Spleen (tissue), 11 donors: ENCODE measurements around the gene RTF1. TPM values are rescaled to one million over a fixed set of nuclear protein-coding genes. Genes with fewer than 3 reads are reported as not detected.

ENCODE experiments used
- DNase-seq: peaks from one replicate; pipeline ENCODE4 v3.0.0-alpha.2; 2020
- H3K27ac ChIP-seq, 8 donors: fragments of 200-600 bp; sonication (generic) in 7 of 8; 1 replicate in 4 of 8; 2 replicates in 4 of 8; pipeline versions ENCODE4 v1.5.0 to v1.8.0; 2016 to 2021; ENCODE audit warnings: inconsistent platforms in 4 of 8, mild to moderate bottlenecking in 4 of 8, moderate library complexity in 1 of 8
- H3K27me3 ChIP-seq, 7 donors: fragments of 200-600 bp; sonication (generic) in 6 of 7; replicated peaks in 1 of 7; 1 replicate in 4 of 7; 2 replicates in 3 of 7; pipeline versions ENCODE4 v1.5.0 to v1.8.0; 2016 to 2021; ENCODE audit warnings: inconsistent platforms in 3 of 7, mild to moderate bottlenecking in 1 of 7
- H3K36me3 ChIP-seq, 6 donors: fragments of 200-600 bp; sonication (generic) in 5 of 6; 1 replicate in 4 of 6; 2 replicates in 2 of 6; pipeline versions ENCODE4 v1.5.0 to v1.8.0; 2016 to 2021; ENCODE audit warnings: inconsistent platforms in 2 of 6
- H3K4me1 ChIP-seq, 6 donors: fragments of 200-600 bp; sonication (generic) in 5 of 6; 1 replicate in 3 of 6; 2 replicates in 3 of 6; pipeline versions ENCODE4 v1.5.0 to v1.8.0; 2016 to 2021; ENCODE audit warnings: inconsistent platforms in 3 of 6
- H3K4me3 ChIP-seq, 8 donors: fragments of 200-600 bp; sonication (generic) in 7 of 8; 1 replicate in 4 of 8; 2 replicates in 4 of 8; pipeline versions ENCODE4 v1.5.0 to v1.8.0; 2016 to 2021; ENCODE audit warnings: inconsistent platforms in 4 of 8, mild to moderate bottlenecking in 4 of 8, moderate library complexity in 2 of 8
- H3K9me3 ChIP-seq, 8 donors: fragments of 200-600 bp; sonication (generic) in 7 of 8; 1 replicate in 4 of 8; 2 replicates in 4 of 8; pipeline versions ENCODE4 v1.5.0 to v1.8.0; 2016 to 2021; ENCODE audit warnings: inconsistent platforms in 4 of 8
- POLR2A ChIP-seq, 3 donors: fragments of 450-650 bp; IDR thresholded peaks; one replicate each; pipeline ENCODE4 v1.5.1; 2017; ENCODE audit warnings: antibody characterized with exemption in 3 of 3, mild to moderate bottlenecking in 1 of 3
- POLR2AphosphoS5 ChIP-seq, 3 donors: sonication (generic); formaldehyde crosslinking; IDR thresholded peaks; one replicate each; pipeline ENCODE4 v1.5.1; 2017; ENCODE audit warnings: antibody characterized with exemption in 3 of 3
- WGBS, 5 donors: extraction: QIAGEN DNeasy Blood & Tissue Kit in 3 of 5; methylation state at CpG; one replicate each; pipeline versions ENCODE4 v1.1.5 to v1.1.7; 2013 to 2018; 5-methylcytosine and 5-hydroxymethylcytosine counted together
- intact Hi-C: fragments of 100-400 bp; cut with DNase I; formaldehyde crosslinking; loops from one replicate; pipeline ENCODE4 v1.15.0; 2023; ENCODE audit warnings: low total_unique reads
- polyA plus RNA-seq, 3 donors: library from polyadenylated mRNA; stranded (reverse); fragments of 200-250 nt; gene quantifications; one replicate each; pipeline ENCODE4 v1.2.1, GENCODE V29; 2013
- total RNA-seq, 7 donors: library from RNA; depleted of rRNA in 3 of 7; stranded (reverse); fragments of >200 nt in 3 of 7; fragmentation: NEBNext Ultra II Directional in 4 of 7; extraction: Animal tissue kit (Norgen Biotek cat#: 25700) in 4 of 7; gene quantifications; one replicate each; pipeline versions ENCODE4 v1.1.0 to v1.2.1, GENCODE V29; 2016 to 2021
- TF ChIP-seq, protein P1 (sequence below), 11 experiments: fragments of 200-600 bp in 7 of 11; fragments of 450-650 bp in 4 of 11; sonication (generic) in 4 of 11; IDR thresholded peaks in 8 of 11; conservative IDR thresholded peaks in 3 of 11; 1 replicate in 7 of 11; 2 replicates in 4 of 11; pipeline versions ENCODE4 v1.4.0 to v1.8.0; 2016 to 2021; ENCODE audit warnings: antibody characterized with exemption in 11 of 11, inconsistent platforms in 4 of 11, mild to moderate bottlenecking in 1 of 11
- donor health status: healthy with polysubstance abuse.
- donor health status: DM: no; HTN: no; CAD: no; lungs with moderate emphysema.
- donor health status: DM: no; HTN: no; CAD: no.
- donor health status: Bipolar disorder and iron deficiency.
- donor health status: healthy.
- donor health status: DM: no; HTN: no; CAD: no.
- donor health status: DM: yes; HTN: yes; CAD: no.

The RTF1 gene
- total and polyA plus RNA-seq, 10 donors, result 14.2 to 71.3 (median 32.0) TPM

DNA sequence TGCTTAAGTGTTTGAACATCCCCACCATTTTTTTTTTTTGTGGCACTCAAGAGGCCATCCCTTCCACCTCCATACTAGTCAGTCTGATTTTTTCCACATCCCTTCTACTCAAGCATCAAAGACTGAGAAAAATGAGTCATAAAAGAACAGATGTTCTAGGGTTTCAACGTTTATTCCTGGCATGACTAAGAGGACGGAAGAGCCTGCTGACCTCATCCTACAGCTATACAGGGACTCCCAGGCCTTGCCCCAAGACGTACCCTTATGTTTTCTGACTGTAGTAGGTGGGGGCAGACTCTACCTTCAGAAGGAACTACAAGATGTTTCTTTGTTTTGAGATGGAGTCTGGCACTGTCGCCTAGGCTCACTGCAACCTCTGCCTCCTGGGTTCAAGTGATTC lies 73.5 kb downstream of the RTF1 start:
- DNase-seq, result no peak
- Histone ChIP-seq H3K9me3 (no peaks in the 10 kb centered on the region), H3K27me3 (peaks cover 0 to 57% (median 37%) of the 10 kb centered on the region in 7 donors), H3K4me3 (no peak overlapping the region), H3K27ac (no peak overlapping the region), H3K4me1 (peaks cover 22 to 34% (median 27%) of the 10 kb centered on the region in 6 donors), H3K36me3 (no peaks in the 10 kb centered on the region)
- intact Hi-C loops, result no loop called here
- TF ChIP-seq POLR2AphosphoS5 (IDR thresholded peaks at IDR 0.05) (no peak), POLR2A (IDR thresholded peaks at IDR 0.05) (no peak)
- TF ChIP-seq, protein P1, sequence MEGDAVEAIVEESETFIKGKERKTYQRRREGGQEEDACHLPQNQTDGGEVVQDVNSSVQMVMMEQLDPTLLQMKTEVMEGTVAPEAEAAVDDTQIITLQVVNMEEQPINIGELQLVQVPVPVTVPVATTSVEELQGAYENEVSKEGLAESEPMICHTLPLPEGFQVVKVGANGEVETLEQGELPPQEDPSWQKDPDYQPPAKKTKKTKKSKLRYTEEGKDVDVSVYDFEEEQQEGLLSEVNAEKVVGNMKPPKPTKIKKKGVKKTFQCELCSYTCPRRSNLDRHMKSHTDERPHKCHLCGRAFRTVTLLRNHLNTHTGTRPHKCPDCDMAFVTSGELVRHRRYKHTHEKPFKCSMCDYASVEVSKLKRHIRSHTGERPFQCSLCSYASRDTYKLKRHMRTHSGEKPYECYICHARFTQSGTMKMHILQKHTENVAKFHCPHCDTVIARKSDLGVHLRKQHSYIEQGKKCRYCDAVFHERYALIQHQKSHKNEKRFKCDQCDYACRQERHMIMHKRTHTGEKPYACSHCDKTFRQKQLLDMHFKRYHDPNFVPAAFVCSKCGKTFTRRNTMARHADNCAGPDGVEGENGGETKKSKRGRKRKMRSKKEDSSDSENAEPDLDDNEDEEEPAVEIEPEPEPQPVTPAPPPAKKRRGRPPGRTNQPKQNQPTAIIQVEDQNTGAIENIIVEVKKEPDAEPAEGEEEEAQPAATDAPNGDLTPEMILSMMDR (IDR thresholded peaks at IDR 0.05 in 8 of 11, conservative IDR thresholded peaks at IDR 0.05 in 3 of 11), result no peak
- 49 to 58% (median 51%) methylated on average over 4 of the region's 4 CpGs for WGBS, 5 donors

DNA sequence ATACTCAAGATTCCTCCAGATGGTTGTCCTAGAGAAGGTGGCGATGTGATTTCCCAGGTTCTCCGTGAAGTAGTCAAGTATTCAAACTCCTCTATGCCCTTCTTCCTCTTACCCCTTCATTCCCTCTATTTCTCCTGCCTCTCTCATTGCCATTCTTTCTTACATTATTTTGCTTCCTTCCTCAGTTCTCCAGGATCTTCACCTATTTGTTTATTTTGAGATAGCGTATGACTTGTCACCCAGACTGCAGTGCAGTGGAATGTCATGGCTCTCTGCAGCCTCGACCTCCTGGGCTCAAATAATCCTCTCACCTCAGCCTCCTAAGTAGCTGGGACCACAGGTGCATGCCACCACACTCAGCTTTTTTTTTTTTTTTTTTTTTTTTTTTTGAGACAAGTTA lies 75.0 kb downstream of the RTF1 start:
- Histone ChIP-seq H3K27me3 (peaks cover 0 to 72% (median 50%) of the 10 kb centered on the region in 7 donors), H3K36me3 (no peaks in the 10 kb centered on the region), H3K4me1 (peaks cover 30 to 49% (median 36%) of the 10 kb centered on the region in 6 donors), H3K27ac (no peak overlapping the region), H3K4me3 (no peak overlapping the region), H3K9me3 (no peaks in the 10 kb centered on the region)
- intact Hi-C loops, result no loop called here
- WGBS, 5 donors, result 85 to 97% (median 89%) methylated on average over 4 of the region's 4 CpGs
- no peak for DNase-seq
- TF ChIP-seq, protein P1 (IDR thresholded peaks at IDR 0.05 in 8 of 11, conservative IDR thresholded peaks at IDR 0.05 in 3 of 11), result no peak
- TF ChIP-seq POLR2AphosphoS5 (IDR thresholded peaks at IDR 0.05) (no peak), POLR2A (IDR thresholded peaks at IDR 0.05) (no peak)

DNA sequence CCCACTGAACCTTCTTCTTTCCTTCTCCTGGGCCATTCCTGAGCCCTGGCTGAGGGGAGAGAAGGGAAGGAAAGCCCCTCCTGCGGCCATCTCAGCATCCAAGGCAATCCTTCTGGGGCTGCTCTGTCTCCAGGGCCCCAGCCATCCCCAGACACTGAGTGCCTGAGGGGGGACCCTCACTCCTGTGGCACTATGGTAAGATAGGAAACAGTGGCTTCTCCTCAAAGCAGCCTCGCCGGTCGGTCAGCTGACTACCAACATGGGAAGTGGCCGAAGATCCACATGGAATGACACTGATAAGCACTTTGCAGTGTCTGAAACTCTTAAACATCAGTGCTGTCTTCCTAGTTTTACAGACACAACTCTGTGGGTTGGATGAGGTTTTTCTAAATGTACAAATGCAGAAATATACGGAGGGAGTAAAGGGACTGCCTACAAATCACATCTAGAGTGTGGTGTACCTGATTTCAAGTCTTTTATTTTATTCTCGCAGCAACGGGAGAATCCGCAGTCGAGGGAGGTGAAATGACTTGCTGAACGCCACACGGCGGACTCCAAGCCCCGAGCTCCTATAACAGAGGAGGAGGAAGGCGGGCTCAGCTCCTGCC lies 75.8 kb downstream of the RTF1 start:
- H3K9me3 ChIP-seq, result no peaks in the 10 kb centered on the region
- H3K4me3 ChIP-seq, result peak overlapping the region; percentile 50 to 83 (median 72)
- peaks cover 0 to 80% (median 50%) of the 10 kb centered on the region in 7 donors for H3K27me3 ChIP-seq
- no peak for DNase-seq
- peaks cover 30 to 45% (median 36%) of the 10 kb centered on the region in 6 donors for H3K4me1 ChIP-seq
- 5 to 11% (median 9%) methylated on average over 15 of the region's 15 CpGs for WGBS, 5 donors
- TF ChIP-seq POLR2AphosphoS5 (IDR thresholded peaks at IDR 0.05) (no peak), POLR2A (IDR thresholded peaks at IDR 0.05) (no peak)
- peak overlapping the region in 5 of 8 donors; percentile 53 to 70 (median 64) for H3K27ac ChIP-seq
- intact Hi-C loops, result no loop called here
- no peaks in the 10 kb centered on the region for H3K36me3 ChIP-seq

DNA sequence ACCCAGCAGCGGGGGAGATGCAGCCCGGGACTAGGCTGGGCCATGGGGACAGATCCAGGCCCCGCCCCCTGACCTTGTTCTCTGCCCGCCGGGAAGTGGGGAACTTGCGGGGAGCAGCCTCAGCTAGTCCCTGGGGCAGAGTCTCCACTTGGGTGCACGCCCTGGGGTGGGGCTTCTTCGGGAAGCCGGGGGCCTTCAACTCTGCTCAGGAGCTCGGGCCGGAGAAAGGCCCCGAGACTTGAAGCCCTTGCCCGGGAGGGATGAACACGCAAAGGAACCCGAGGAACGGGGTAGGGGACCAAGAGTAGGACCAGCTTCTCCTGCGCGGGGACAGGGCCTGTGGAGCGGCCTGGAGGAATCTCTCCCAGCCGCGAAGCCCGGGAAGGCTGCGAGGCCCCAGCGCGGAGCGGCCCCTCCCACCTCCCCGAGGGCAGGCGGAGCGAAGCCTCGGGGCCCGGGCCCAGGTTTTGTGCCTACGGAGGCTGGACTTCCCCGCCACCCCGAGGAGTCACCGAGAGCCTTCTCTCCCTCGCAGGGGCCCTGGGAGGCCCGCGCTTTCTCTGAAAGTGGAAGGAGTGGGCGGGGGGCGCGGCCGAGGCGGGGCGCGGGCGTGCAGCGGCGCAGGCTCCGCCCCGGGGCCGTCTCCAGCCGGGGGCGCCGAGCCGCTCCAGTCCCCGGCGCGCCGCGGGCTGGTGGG lies 76.5 kb downstream of the RTF1 start, which contains the start of gene ITPKA:
Gene ITPKA, plus strand, starts transcription at position 670 of the 697 bp plus-strand sequence. CDS start 54 bp downstream, outside the sequence.
- intact Hi-C loops, result no loop called here
- TF ChIP-seq, protein P1 (IDR thresholded peaks at IDR 0.05 in 8 of 11, conservative IDR thresholded peaks at IDR 0.05 in 3 of 11), result no peak
- TF ChIP-seq POLR2A (IDR thresholded peaks at IDR 0.05), result no peak
- TF ChIP-seq POLR2AphosphoS5 (IDR thresholded peaks at IDR 0.05), result peak in 2 of 3 donors; percentile 35 to 47
- peak; percentile 90 for DNase-seq
- peak within 1 kb of the TSS in 6 of 8 donors; percentile 46 to 70 (median 62) for H3K27ac ChIP-seq
- H3K4me3 ChIP-seq, result peak within 1 kb of the TSS; percentile 50 to 83 (median 72)
- H3K27me3 ChIP-seq, result peaks cover 0 to 87% (median 50%) of the 10 kb centered on the region in 7 donors
- H3K4me1 ChIP-seq, result peaks cover 30 to 45% (median 36%) of the 10 kb centered on the region in 6 donors
- 0 to 2% (median 1%) methylated on average over 22 to 60 of the region's 60 CpGs for WGBS, 5 donors
- no peaks in the 10 kb centered on the region for H3K9me3 ChIP-seq
- H3K36me3 ChIP-seq, result no peaks in the 10 kb centered on the region
